Measurements from ENCODE around the gene INVS.

GRCh38 chr9:100120286-100120685, 21.2 kb downstream of the INVS start:
- TF ChIP-seq CTCF (IDR thresholded peaks at IDR 0.05) (no peak), POLR2AphosphoS5 (IDR thresholded peaks at IDR 0.05) (no peak), EP300 (IDR thresholded peaks at IDR 0.05) (no peak)

All from suprapubic skin (tissue), 4 donors.